GM12801 (cell line): ENCODE data around the gene FHAD1.

ENCODE experiments used
- CTCF ChIP-seq: IDR thresholded peaks from one replicate; pipeline ENCODE4 v1.5.1; 2011; ENCODE audit warnings: control low read depth; ENCODE audit not compliant: insufficient read length; ENCODE audit errors: extremely low read depth

Gene FHAD1

GRCh38 chr1:15349133-15349532 lies 102.1 kb downstream of the FHAD1 start:
- TF ChIP-seq CTCF = no peak

GRCh38 chr1:15350151-15350550 lies 103.1 kb downstream of the FHAD1 start:
- TF ChIP-seq CTCF = no peak

- TF ChIP-seq CTCF = no peak
Measured at GRCh38 chr1:15350551-15351200, 103.7 kb downstream of the FHAD1 start.

GRCh38 chr1:15351310-15351709 lies 104.3 kb downstream of the FHAD1 start:
- TF ChIP-seq CTCF = no peak

GRCh38 chr1:15352128-15352957 lies 105.3 kb downstream of the FHAD1 start:
- TF ChIP-seq CTCF = no peak

- no peak for TF ChIP-seq CTCF
Measured at GRCh38 chr1:15353839-15354579, 107.0 kb downstream of the FHAD1 start.

- no peak for TF ChIP-seq CTCF
Measured at GRCh38 chr1:15354580-15354965, 107.5 kb downstream of the FHAD1 start.
